Measurements from ENCODE around the gene MYOM3.

Gene MYOM3

DNA sequence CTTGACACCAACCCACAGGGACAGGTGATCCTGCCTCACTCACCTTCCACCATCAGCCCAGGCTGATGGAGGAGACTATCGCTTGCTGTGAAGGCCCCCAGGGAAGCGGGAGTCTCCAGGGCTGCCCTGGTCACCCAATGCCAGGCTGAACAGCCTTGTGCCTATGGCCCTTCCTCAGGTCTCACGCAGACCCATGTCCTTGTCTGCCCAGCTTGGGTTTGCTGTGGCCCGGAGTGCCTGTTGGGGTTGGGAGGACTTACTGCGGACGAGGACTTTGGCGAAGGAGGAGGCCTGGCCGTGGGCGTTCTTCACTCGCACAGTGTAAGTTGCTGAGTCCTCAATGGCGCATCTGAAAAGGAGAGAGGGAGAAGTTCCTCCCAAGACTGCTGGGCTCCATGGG is 14.3 kb downstream of the MYOM3 start:
- Histone ChIP-seq H3K9ac (ENCODE audit: low read depth in 1 of 2, low read length in 2 of 2) (no peak overlapping the region), H3K36me3 (ENCODE audit: control insufficient read depth in 2 of 2, insufficient read depth in 2 of 2, low read length in 2 of 2) (no peaks in the 10 kb centered on the region), H3K4me1 (ENCODE audit: control insufficient read depth in 2 of 2, insufficient read depth in 2 of 2, low read length in 2 of 2) (peaks cover 0 to 3% of the 10 kb centered on the region in 2 donors), H3K27me3 (ENCODE audit: control insufficient read depth in 2 of 2, insufficient read depth in 2 of 2, low read length in 2 of 2) (no peaks in the 10 kb centered on the region), H3K9me3 (ENCODE audit: control insufficient read depth in 2 of 2, low read length in 2 of 2) (no peaks in the 10 kb centered on the region), H3K27ac (ENCODE audit: low read depth in 2 of 2, low read length in 2 of 2) (no peak overlapping the region), H3K4me3 (ENCODE audit: low read length in 2 of 2) (no peak overlapping the region)

DNA sequence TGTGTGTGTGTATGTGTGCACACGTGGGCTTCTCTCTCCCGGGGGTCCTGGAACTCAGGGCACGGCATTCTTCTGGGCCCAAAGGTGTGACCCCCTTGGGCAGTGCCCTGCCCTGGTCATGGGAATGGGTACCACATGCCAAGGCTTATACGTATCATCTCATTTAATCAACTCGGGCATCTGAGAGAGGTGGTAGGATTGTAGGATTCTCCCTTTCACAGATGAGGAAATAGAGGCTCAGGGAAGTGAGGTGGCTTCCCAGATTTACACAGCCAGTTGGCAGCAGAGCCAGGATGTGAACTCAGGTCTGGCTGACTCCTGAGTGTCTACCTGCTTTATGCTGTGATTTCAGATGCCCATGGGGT is 15.2 kb downstream of the MYOM3 start:
- Histone ChIP-seq H3K36me3 (ENCODE audit: control insufficient read depth in 2 of 2, insufficient read depth in 2 of 2, low read length in 2 of 2) (no peaks in the 10 kb centered on the region), H3K9ac (ENCODE audit: low read depth in 1 of 2, low read length in 2 of 2) (no peak overlapping the region), H3K27me3 (ENCODE audit: control insufficient read depth in 2 of 2, insufficient read depth in 2 of 2, low read length in 2 of 2) (no peaks in the 10 kb centered on the region), H3K9me3 (ENCODE audit: control insufficient read depth in 2 of 2, low read length in 2 of 2) (no peaks in the 10 kb centered on the region), H3K4me3 (ENCODE audit: low read length in 2 of 2) (no peak overlapping the region), H3K27ac (ENCODE audit: low read depth in 2 of 2, low read length in 2 of 2) (no peak overlapping the region), H3K4me1 (ENCODE audit: control insufficient read depth in 2 of 2, insufficient read depth in 2 of 2, low read length in 2 of 2) (peaks cover 0 to under 1% of the 10 kb centered on the region in 2 donors)

DNA sequence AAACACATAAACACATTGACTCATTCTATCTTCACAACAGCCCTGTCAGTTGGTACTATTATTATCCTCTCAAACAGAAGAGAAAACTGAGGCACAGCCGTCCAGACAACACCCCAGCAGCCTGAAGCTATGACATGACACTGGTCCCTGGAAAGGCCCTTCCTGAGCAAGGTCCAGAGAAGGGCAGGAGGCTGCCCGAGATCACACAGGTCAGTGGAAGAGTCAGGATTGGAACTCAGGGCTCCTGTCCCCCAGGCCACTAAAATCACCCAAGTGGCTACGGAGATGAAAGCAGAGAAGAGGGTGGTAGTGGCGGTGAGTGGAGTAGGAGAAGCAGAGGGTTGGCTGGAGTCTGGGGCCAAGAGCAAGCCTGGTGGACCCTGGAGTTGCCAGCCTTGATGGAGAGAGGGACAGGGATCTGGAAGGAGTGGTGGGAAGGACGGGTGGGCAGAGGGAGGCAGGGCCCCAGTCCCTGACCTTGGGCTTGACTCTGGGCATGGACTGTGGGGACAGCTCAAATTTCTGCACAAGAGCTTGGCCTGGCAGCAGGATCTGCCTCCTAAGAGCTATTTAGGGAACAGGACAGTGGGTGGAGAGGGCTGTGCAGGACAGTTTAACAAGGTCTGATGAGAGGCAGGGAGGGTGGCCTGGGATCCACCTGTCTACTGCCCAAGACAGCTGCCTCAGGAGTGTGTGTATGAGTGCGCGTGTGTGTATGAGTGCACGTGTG is 15.8 kb downstream of the MYOM3 start:
- Histone ChIP-seq H3K9ac (ENCODE audit: low read depth in 1 of 2, low read length in 2 of 2) (no peak overlapping the region), H3K27ac (ENCODE audit: low read depth in 2 of 2, low read length in 2 of 2) (no peak overlapping the region), H3K36me3 (ENCODE audit: control insufficient read depth in 2 of 2, insufficient read depth in 2 of 2, low read length in 2 of 2) (no peaks in the 10 kb centered on the region)

DNA sequence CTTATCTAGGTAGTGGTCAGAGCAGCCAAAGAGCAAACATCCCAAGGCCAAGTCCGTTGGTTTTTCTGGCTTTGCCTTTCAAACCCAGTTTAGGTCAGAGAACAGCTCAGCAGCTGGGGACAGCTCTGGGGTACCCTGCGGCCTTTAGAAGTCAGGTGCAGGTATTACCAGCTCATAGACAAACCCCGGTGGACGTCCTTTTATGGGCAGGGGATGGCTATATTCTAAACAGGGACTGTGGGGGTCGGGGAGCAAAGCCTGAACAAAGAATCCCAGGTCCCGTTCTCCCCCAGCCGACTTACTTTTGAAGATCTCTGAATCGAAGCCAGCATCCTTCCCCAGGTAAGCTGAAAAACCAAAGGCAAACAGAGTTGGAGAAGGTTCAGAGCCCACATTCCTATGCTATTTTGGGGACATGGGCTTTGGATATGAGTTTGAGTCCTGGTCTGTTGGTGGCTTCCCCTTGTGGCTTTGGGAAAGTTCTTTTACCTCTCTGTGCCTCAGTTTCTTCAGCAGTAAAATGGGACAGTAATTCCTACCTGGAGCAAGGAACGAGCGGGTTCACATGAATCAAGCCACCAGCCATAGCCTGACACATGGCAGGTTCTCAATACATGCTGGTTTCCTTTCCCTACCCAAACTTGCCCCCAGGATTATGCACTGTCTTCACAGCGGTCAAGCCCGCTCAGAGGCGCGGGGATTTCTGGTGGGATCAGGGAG is 16.6 kb downstream of the MYOM3 start:
- Histone ChIP-seq H3K4me3 (ENCODE audit: low read length in 2 of 2) (no peak overlapping the region), H3K27me3 (ENCODE audit: control insufficient read depth in 2 of 2, insufficient read depth in 2 of 2, low read length in 2 of 2) (no peaks in the 10 kb centered on the region), H3K36me3 (ENCODE audit: control insufficient read depth in 2 of 2, insufficient read depth in 2 of 2, low read length in 2 of 2) (no peaks in the 10 kb centered on the region), H3K9me3 (ENCODE audit: control insufficient read depth in 2 of 2, low read length in 2 of 2) (no peaks in the 10 kb centered on the region), H3K9ac (ENCODE audit: low read depth in 1 of 2, low read length in 2 of 2) (no peak overlapping the region), H3K4me1 (ENCODE audit: control insufficient read depth in 2 of 2, insufficient read depth in 2 of 2, low read length in 2 of 2) (no peaks in the 10 kb centered on the region), H3K27ac (ENCODE audit: low read depth in 2 of 2, low read length in 2 of 2) (no peak overlapping the region)

More for the DNA sequence above, 15.8 kb downstream of the MYOM3 start:
- Histone ChIP-seq H3K4me1 (ENCODE audit: control insufficient read depth in 2 of 2, insufficient read depth in 2 of 2, low read length in 2 of 2) (no peaks in the 10 kb centered on the region), H3K4me3 (ENCODE audit: low read length in 2 of 2) (no peak overlapping the region), H3K9me3 (ENCODE audit: control insufficient read depth in 2 of 2, low read length in 2 of 2) (no peaks in the 10 kb centered on the region), H3K27me3 (ENCODE audit: control insufficient read depth in 2 of 2, insufficient read depth in 2 of 2, low read length in 2 of 2) (no peaks in the 10 kb centered on the region)

DNA sequence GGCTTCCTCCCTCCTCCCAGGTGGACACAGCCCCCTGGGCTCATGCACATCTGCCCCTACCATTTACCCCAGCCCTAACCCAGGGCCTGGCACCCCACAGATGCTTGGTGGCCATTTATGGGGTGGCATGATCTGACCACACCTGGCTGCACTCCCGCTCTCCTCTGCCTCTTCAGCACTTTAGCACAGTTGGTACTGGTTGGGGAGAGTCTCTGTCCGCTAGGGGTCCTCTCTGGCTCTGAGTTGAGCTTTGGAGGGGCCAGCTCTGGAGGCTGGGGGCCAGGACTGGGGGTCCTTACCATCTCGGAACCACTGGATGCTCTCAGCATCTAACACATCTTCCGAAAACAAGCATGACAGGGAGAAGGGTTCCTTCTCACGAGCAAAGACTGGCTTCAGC is 17.4 kb downstream of the MYOM3 start:
- Histone ChIP-seq H3K36me3 (ENCODE audit: control insufficient read depth in 2 of 2, insufficient read depth in 2 of 2, low read length in 2 of 2) (no peaks in the 10 kb centered on the region), H3K27me3 (ENCODE audit: control insufficient read depth in 2 of 2, insufficient read depth in 2 of 2, low read length in 2 of 2) (no peaks in the 10 kb centered on the region), H3K4me3 (ENCODE audit: low read length in 2 of 2) (no peak overlapping the region), H3K9me3 (ENCODE audit: control insufficient read depth in 2 of 2, low read length in 2 of 2) (no peaks in the 10 kb centered on the region), H3K9ac (ENCODE audit: low read depth in 1 of 2, low read length in 2 of 2) (no peak overlapping the region), H3K4me1 (ENCODE audit: control insufficient read depth in 2 of 2, insufficient read depth in 2 of 2, low read length in 2 of 2) (no peaks in the 10 kb centered on the region), H3K27ac (ENCODE audit: low read depth in 2 of 2, low read length in 2 of 2) (no peak overlapping the region)

DNA sequence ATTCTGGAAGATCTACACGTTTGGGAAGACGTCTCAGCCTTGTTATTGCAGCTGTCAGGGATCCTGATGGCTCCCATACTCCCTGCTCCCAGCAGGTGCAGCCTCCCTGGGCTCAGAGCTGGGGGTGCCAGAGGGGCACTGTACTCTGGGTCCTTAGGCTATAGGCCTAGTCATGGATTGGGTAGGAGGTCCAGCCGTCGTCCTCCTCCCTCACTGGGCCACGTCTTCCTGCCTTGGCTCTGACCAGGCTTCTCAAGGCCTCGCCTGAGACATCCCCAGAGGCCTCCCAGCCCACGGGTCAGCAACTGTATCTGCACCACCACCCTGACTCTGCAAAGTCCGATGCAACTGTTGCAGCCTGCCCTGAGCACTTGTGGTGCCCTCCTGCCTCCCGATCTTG is 18.2 kb downstream of the MYOM3 start:
- Histone ChIP-seq H3K4me1 (ENCODE audit: control insufficient read depth in 2 of 2, insufficient read depth in 2 of 2, low read length in 2 of 2) (no peaks in the 10 kb centered on the region), H3K27me3 (ENCODE audit: control insufficient read depth in 2 of 2, insufficient read depth in 2 of 2, low read length in 2 of 2) (no peaks in the 10 kb centered on the region), H3K4me3 (ENCODE audit: low read length in 2 of 2) (no peak overlapping the region), H3K36me3 (ENCODE audit: control insufficient read depth in 2 of 2, insufficient read depth in 2 of 2, low read length in 2 of 2) (no peaks in the 10 kb centered on the region), H3K27ac (ENCODE audit: low read depth in 2 of 2, low read length in 2 of 2) (no peak overlapping the region), H3K9ac (ENCODE audit: low read depth in 1 of 2, low read length in 2 of 2) (no peak overlapping the region), H3K9me3 (ENCODE audit: control insufficient read depth in 2 of 2, low read length in 2 of 2) (no peaks in the 10 kb centered on the region)

DNA sequence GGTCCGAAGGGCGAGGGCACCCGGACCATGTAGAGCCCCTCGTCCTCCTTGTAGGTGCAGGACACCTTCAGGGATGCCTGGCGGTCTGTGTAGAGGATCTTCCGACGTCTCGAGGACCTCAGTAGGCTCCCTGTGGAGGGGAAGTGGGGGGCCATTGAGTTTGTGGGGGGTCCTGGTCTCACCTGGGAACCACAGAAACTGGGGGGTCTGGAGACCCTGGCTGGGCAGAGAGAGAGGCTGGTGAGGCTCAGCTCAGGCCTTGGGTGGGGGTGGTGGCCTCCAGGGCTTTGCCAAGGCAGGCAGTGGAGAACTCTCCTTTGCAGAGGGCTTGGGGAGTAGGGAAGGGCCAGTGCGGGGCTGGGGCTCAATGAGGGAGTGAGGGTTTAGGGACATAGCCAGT is 19.0 kb downstream of the MYOM3 start:
- H3K36me3 ChIP-seq (ENCODE audit: control insufficient read depth in 2 of 2, insufficient read depth in 2 of 2, low read length in 2 of 2), result no peaks in the 10 kb centered on the region
- no peaks in the 10 kb centered on the region for H3K9me3 ChIP-seq (ENCODE audit: control insufficient read depth in 2 of 2, low read length in 2 of 2)
- no peaks in the 10 kb centered on the region for H3K27me3 ChIP-seq (ENCODE audit: control insufficient read depth in 2 of 2, insufficient read depth in 2 of 2, low read length in 2 of 2)
- no peak overlapping the region for H3K27ac ChIP-seq (ENCODE audit: low read depth in 2 of 2, low read length in 2 of 2)
- H3K9ac ChIP-seq (ENCODE audit: low read depth in 1 of 2, low read length in 2 of 2), result no peak overlapping the region
- no peak overlapping the region for H3K4me3 ChIP-seq (ENCODE audit: low read length in 2 of 2)
- H3K4me1 ChIP-seq (ENCODE audit: control insufficient read depth in 2 of 2, insufficient read depth in 2 of 2, low read length in 2 of 2), result no peaks in the 10 kb centered on the region

DNA sequence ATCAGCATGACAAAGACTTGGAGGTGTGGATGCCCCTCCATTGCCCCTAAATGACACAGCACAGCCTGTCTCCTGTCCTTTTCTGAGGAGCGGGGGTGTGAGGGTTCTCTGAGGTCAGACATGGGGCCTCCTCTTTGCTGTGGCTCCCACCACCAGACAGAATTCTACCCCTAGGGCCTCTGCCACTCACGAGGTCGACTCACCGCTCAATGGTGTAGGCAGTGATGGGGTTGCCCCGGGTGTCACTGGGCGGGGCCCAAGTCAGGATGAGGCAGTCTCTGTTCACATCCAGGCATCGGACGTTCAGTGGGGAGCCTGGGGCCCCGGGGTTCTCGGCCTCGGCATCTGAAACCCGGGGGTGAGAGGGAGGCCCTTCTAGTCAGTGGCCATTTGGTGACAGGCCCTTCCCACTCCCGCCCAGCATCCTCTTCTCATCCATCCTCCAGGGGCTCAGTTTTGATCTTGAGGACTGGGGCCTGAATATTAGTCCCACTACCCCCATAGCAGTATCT is 19.9 kb downstream of the MYOM3 start:
- Histone ChIP-seq H3K4me3 (ENCODE audit: low read length in 2 of 2) (no peak overlapping the region), H3K27ac (ENCODE audit: low read depth in 2 of 2, low read length in 2 of 2) (no peak overlapping the region), H3K36me3 (ENCODE audit: control insufficient read depth in 2 of 2, insufficient read depth in 2 of 2, low read length in 2 of 2) (no peaks in the 10 kb centered on the region), H3K27me3 (ENCODE audit: control insufficient read depth in 2 of 2, insufficient read depth in 2 of 2, low read length in 2 of 2) (no peaks in the 10 kb centered on the region), H3K4me1 (ENCODE audit: control insufficient read depth in 2 of 2, insufficient read depth in 2 of 2, low read length in 2 of 2) (no peaks in the 10 kb centered on the region), H3K9ac (ENCODE audit: low read depth in 1 of 2, low read length in 2 of 2) (no peak overlapping the region), H3K9me3 (ENCODE audit: control insufficient read depth in 2 of 2, low read length in 2 of 2) (no peaks in the 10 kb centered on the region)

DNA sequence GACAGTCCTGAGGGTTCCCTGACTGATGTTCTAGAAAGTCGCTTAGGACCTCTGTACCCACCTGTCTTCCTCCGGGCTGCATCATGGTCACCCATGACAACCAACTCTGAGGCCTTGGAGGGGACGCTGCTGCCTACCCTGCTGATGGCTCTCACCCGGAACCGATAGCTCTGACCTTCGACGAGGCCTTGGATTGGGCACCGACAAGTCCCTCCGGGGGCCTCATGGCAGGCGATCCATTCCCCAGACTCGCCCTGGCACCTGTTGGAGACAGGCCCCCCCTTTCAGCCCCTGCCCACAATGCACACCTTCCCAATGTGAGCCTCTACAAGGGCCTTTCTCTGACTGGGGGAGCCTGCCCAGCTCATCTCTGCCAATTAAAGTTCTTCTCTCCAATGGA is 21.2 kb downstream of the MYOM3 start:
- no peak overlapping the region for H3K4me3 ChIP-seq (ENCODE audit: low read length in 2 of 2)
- H3K27me3 ChIP-seq (ENCODE audit: control insufficient read depth in 2 of 2, insufficient read depth in 2 of 2, low read length in 2 of 2), result no peaks in the 10 kb centered on the region
- H3K27ac ChIP-seq (ENCODE audit: low read depth in 2 of 2, low read length in 2 of 2), result no peak overlapping the region
- no peaks in the 10 kb centered on the region for H3K9me3 ChIP-seq (ENCODE audit: control insufficient read depth in 2 of 2, low read length in 2 of 2)
- no peaks in the 10 kb centered on the region for H3K4me1 ChIP-seq (ENCODE audit: control insufficient read depth in 2 of 2, insufficient read depth in 2 of 2, low read length in 2 of 2)
- H3K36me3 ChIP-seq (ENCODE audit: control insufficient read depth in 2 of 2, insufficient read depth in 2 of 2, low read length in 2 of 2), result no peaks in the 10 kb centered on the region
- no peak overlapping the region for H3K9ac ChIP-seq (ENCODE audit: low read depth in 1 of 2, low read length in 2 of 2)

DNA sequence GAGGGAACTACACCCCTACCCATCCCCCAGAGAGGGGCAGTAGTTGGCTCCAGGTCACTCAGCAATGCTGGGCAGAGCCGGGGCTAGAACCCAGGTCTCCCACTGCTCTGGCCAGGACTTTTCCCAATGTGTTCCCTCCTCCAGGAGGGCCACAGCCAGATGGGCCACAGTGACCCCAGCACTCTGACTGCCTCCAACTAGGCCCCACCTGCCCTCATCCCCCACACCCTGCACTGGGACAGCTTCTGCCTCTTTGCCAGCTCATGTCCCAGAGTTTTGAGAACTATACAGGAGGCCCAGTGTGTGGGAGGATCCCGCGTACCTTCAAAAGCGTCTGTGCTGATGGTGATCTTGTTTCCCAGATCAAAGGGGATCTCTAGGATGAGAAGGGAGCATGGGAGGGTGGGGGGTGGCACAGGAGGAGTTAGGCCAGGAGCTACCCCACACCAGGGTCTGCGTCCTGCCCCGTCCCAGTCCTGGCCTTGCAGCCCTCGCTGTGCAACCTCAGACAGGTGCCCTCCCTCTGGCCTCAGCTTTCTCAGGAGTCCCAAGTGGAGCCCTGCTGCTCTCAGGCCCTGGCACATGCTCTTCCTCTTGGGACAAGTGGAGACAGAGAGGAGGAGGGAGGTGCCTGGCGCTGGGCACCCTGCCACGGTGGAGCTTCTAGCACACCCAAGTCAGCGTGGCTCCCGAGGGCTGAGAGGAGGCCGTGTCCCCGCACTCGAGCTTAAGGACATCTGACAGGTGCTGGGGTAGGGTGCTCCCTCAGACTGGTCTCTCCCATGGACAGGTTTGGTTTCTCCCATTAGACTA is 22.0 kb downstream of the MYOM3 start:
- H3K27ac ChIP-seq (ENCODE audit: low read depth in 2 of 2, low read length in 2 of 2), result no peak overlapping the region

More for the DNA sequence above, 22.0 kb downstream of the MYOM3 start:
- H3K9me3 ChIP-seq (ENCODE audit: control insufficient read depth in 2 of 2, low read length in 2 of 2), result no peaks in the 10 kb centered on the region
- no peaks in the 10 kb centered on the region for H3K36me3 ChIP-seq (ENCODE audit: control insufficient read depth in 2 of 2, insufficient read depth in 2 of 2, low read length in 2 of 2)
- H3K4me3 ChIP-seq (ENCODE audit: low read length in 2 of 2), result no peak overlapping the region
- H3K27me3 ChIP-seq (ENCODE audit: control insufficient read depth in 2 of 2, insufficient read depth in 2 of 2, low read length in 2 of 2), result no peaks in the 10 kb centered on the region
- no peaks in the 10 kb centered on the region for H3K4me1 ChIP-seq (ENCODE audit: control insufficient read depth in 2 of 2, insufficient read depth in 2 of 2, low read length in 2 of 2)
- H3K9ac ChIP-seq (ENCODE audit: low read depth in 1 of 2, low read length in 2 of 2), result no peak overlapping the region
